ENCODE data around the gene TNNI3K.

TNNI3K gene

GRCh38 chr1:74584185-74584584 lies 349.0 kb downstream of the TNNI3K start:
- no peak for DNase-seq

- DNase-seq, result no peak
Measured at GRCh38 chr1:74586253-74586897, 351.2 kb downstream of the TNNI3K start.

- DNase-seq, result no peak
Measured at GRCh38 chr1:74587888-74588287, 352.7 kb downstream of the TNNI3K start.

- DNase-seq, result no peak
Measured at GRCh38 chr1:74590288-74590687, 355.1 kb downstream of the TNNI3K start.

GRCh38 chr1:74591949-74592348 lies 356.8 kb downstream of the TNNI3K start:
- DNase-seq, result no peak

- DNase-seq, result no peak
Measured at GRCh38 chr1:74592580-74593355, 357.6 kb downstream of the TNNI3K start.
